Fibroblast of lung (primary cell): ENCODE measurements around the gene SEL1L2. TPM values are rescaled to one million over a fixed set of nuclear protein-coding genes. Genes with fewer than 3 reads are reported as not detected.
A peak's percentile ranks its signal among the peaks of the same experiment; 100 is the strongest.

Experiments
- DNase-seq, 2 donors: peaks; one replicate each; pipeline versions ENCODE4 v3.0.0 to v3.0.0-alpha.2; 2010; ENCODE audit warnings: low read depth in 2 of 2
- H2AFZ ChIP-seq: 2 replicates; pipeline ENCODE4 v1.5.1; 2012; ENCODE audit warnings: low read length, control low read depth, inconsistent platforms
- H3K27ac ChIP-seq: 2 replicates; pipeline ENCODE4 v1.5.1; 2011; ENCODE audit warnings: low read length, control low read depth; ENCODE audit not compliant: insufficient read depth
- H3K27me3 ChIP-seq: 2 replicates; pipeline ENCODE4 v1.5.1; 2011; ENCODE audit warnings: mild to moderate bottlenecking, low read length; ENCODE audit not compliant: control insufficient read depth, insufficient read depth
- H3K36me3 ChIP-seq: 2 replicates; pipeline ENCODE4 v1.5.1; 2011; ENCODE audit warnings: low read length; ENCODE audit not compliant: control insufficient read depth, insufficient read depth
- H3K4me1 ChIP-seq: 2 replicates; pipeline ENCODE4 v1.5.1; 2011; ENCODE audit warnings: low read length; ENCODE audit not compliant: control insufficient read depth, insufficient read depth; ENCODE audit errors: extremely low read depth
- H3K4me2 ChIP-seq: 2 replicates; pipeline ENCODE4 v1.5.1; 2011; ENCODE audit warnings: low read length, control low read depth; ENCODE audit not compliant: insufficient read depth; ENCODE audit errors: extremely low read depth
- H3K4me3 ChIP-seq, 4 experiments: fragments of 200-600 bp in 1 of 4; sonication (generic) in 1 of 4; replicated peaks in 1 of 4; 2 replicates each; pipeline ENCODE4 v1.5.1; 2011 to 2016; ENCODE audit warnings: low read length in 4 of 4, low read depth in 3 of 4, mild to moderate bottlenecking in 3 of 4, control low read depth in 2 of 4, inconsistent platforms in 1 of 4, mixed read lengths in 1 of 4; ENCODE audit not compliant: insufficient read depth in 1 of 4; ENCODE audit errors: control extremely low read depth in 1 of 4
- H3K79me2 ChIP-seq: 2 replicates; pipeline ENCODE4 v1.5.1; 2012; ENCODE audit warnings: mild to moderate bottlenecking, low read length, inconsistent platforms; ENCODE audit not compliant: control insufficient read depth, insufficient read depth
- H3K9ac ChIP-seq: 2 replicates; pipeline ENCODE4 v1.5.1; 2011; ENCODE audit warnings: mild to moderate bottlenecking, low read length, control low read depth; ENCODE audit not compliant: insufficient read depth
- H3K9me3 ChIP-seq: 2 replicates; pipeline ENCODE4 v1.5.1; 2012; ENCODE audit warnings: low read depth, low read length; ENCODE audit not compliant: control insufficient read depth, insufficient read depth
- H4K20me1 ChIP-seq: 2 replicates; pipeline ENCODE4 v1.5.1; 2011; ENCODE audit warnings: low read length; ENCODE audit not compliant: control insufficient read depth, insufficient read depth; ENCODE audit errors: extremely low read depth
- EZH2 ChIP-seq: IDR thresholded peaks from 2 replicates; pipeline ENCODE4 v1.5.1; 2012; ENCODE audit warnings: low read length, control low read depth, mild to moderate bottlenecking; ENCODE audit errors: missing control alignments
- polyA plus RNA-seq, 2 donors: library from polyadenylated mRNA; depleted of rRNA in 1 of 2; stranded (reverse) in 1 of 2; unstranded in 1 of 2; fragments of >200 nt; gene quantifications; 2 replicates each; pipeline ENCODE4 v1.2.1, GENCODE V29; 2011 to 2012; ENCODE audit warnings: missing spikeins in 1 of 2
- total RNA-seq: library from RNA; depleted of rRNA; stranded (reverse); fragments of >200 nt; gene quantifications from 2 replicates; pipeline ENCODE4 v1.2.1, GENCODE V29; 2014
- TF ChIP-seq, protein P1 (sequence below), 2 donors: IDR thresholded peaks in 1 of 2; conservative IDR thresholded peaks in 1 of 2; 1 replicate in 1 of 2; 2 replicates in 1 of 2; pipeline ENCODE4 v1.5.1; 2011 to 2012; ENCODE audit warnings: low read length in 2 of 2, control low read depth in 1 of 2, inconsistent platforms in 1 of 2, low read depth in 1 of 2, mild to moderate bottlenecking in 1 of 2

The SEL1L2 gene
- total and polyA plus RNA-seq, 2 donors (not counting 1 experiment from before 2014, with no cell fraction given): not detected

DNA sequence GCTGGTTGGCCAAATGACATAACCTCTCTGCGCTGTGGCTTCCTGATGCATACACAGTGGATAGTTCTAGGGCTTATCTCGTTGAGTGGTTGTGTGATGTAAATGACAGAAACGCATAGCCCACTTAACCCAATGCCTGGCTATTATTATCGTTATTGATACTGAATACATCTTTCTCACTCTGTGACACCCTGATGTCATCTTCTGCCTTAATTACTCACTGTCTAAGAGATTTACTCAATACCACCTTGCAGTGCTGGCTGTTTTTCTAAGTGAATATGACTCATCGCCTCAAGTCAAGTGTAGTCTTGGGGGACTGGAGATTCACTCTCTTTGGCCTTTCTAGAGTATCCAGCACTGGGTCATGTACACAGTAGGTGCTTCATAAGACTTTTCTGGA lies 132.0 kb downstream of the SEL1L2 start:
- no peak overlapping the region for H3K4me2 ChIP-seq
- H3K4me1 ChIP-seq: no peaks in the 10 kb centered on the region
- H3K9me3 ChIP-seq: no peaks in the 10 kb centered on the region
- no peak overlapping the region for H3K9ac ChIP-seq
- TF ChIP-seq, protein P1, sequence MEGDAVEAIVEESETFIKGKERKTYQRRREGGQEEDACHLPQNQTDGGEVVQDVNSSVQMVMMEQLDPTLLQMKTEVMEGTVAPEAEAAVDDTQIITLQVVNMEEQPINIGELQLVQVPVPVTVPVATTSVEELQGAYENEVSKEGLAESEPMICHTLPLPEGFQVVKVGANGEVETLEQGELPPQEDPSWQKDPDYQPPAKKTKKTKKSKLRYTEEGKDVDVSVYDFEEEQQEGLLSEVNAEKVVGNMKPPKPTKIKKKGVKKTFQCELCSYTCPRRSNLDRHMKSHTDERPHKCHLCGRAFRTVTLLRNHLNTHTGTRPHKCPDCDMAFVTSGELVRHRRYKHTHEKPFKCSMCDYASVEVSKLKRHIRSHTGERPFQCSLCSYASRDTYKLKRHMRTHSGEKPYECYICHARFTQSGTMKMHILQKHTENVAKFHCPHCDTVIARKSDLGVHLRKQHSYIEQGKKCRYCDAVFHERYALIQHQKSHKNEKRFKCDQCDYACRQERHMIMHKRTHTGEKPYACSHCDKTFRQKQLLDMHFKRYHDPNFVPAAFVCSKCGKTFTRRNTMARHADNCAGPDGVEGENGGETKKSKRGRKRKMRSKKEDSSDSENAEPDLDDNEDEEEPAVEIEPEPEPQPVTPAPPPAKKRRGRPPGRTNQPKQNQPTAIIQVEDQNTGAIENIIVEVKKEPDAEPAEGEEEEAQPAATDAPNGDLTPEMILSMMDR (conservative IDR thresholded peaks at IDR 0.05 in 1 of 2, IDR thresholded peaks at IDR 0.05 in 1 of 2; ENCODE audit: low read depth in 1 of 2, low read length in 2 of 2): no peak
- no peak for TF ChIP-seq EZH2
- no peaks in the 10 kb centered on the region for H4K20me1 ChIP-seq
- no peak overlapping the region for H3K4me3 ChIP-seq
- no peaks in the 10 kb centered on the region for H3K36me3 ChIP-seq
- no peak overlapping the region for H2AFZ ChIP-seq
- no peak for DNase-seq
- no peaks in the 10 kb centered on the region for H3K79me2 ChIP-seq
- no peaks in the 10 kb centered on the region for H3K27me3 ChIP-seq
- H3K27ac ChIP-seq: no peak overlapping the region

GRCh38 chr20:13857961-13858360 lies 132.5 kb downstream of the SEL1L2 start:
- no peaks in the 10 kb centered on the region for H3K36me3 ChIP-seq
- TF ChIP-seq, protein P1 (conservative IDR thresholded peaks at IDR 0.05 in 1 of 2, IDR thresholded peaks at IDR 0.05 in 1 of 2; ENCODE audit: low read depth in 1 of 2, low read length in 2 of 2): no peak
- TF ChIP-seq EZH2: no peak

GRCh38 chr20:13857304-13857703 lies 133.1 kb downstream of the SEL1L2 start:
- Histone ChIP-seq H3K9ac (no peak overlapping the region), H3K4me1 (no peaks in the 10 kb centered on the region), H3K36me3 (no peaks in the 10 kb centered on the region), H3K9me3 (no peaks in the 10 kb centered on the region), H4K20me1 (no peaks in the 10 kb centered on the region), H2AFZ (no peak overlapping the region), H3K4me3 (no peak overlapping the region), H3K27me3 (no peaks in the 10 kb centered on the region), H3K79me2 (no peaks in the 10 kb centered on the region), H3K4me2 (no peak overlapping the region), H3K27ac (no peak overlapping the region)
- no peak for DNase-seq
- TF ChIP-seq, protein P1 (conservative IDR thresholded peaks at IDR 0.05 in 1 of 2, IDR thresholded peaks at IDR 0.05 in 1 of 2; ENCODE audit: low read depth in 1 of 2, low read length in 2 of 2): no peak
- TF ChIP-seq EZH2: no peak

More at GRCh38 chr20:13857961-13858360, 132.5 kb downstream of the SEL1L2 start:
- no peak overlapping the region for H3K9ac ChIP-seq
- H3K27me3 ChIP-seq: no peaks in the 10 kb centered on the region
- H3K4me1 ChIP-seq: no peaks in the 10 kb centered on the region
- H3K4me2 ChIP-seq: no peak overlapping the region
- H3K27ac ChIP-seq: no peak overlapping the region
- no peaks in the 10 kb centered on the region for H3K9me3 ChIP-seq
- peak in 1 of 2 donors; percentile 6 for DNase-seq
- no peaks in the 10 kb centered on the region for H3K79me2 ChIP-seq
- H3K4me3 ChIP-seq: no peak overlapping the region
- H4K20me1 ChIP-seq: no peaks in the 10 kb centered on the region
- no peak overlapping the region for H2AFZ ChIP-seq
